GM10847 (cell line): ENCODE measurements around the gene ITGA2.

Experiments used
- POLR2A ChIP-seq: IDR thresholded peaks from 2 replicates; pipeline ENCODE4 v1.6.1; 2011; ENCODE audit not compliant: insufficient read length; ENCODE audit errors: extremely low read depth

ITGA2 gene

DNA sequence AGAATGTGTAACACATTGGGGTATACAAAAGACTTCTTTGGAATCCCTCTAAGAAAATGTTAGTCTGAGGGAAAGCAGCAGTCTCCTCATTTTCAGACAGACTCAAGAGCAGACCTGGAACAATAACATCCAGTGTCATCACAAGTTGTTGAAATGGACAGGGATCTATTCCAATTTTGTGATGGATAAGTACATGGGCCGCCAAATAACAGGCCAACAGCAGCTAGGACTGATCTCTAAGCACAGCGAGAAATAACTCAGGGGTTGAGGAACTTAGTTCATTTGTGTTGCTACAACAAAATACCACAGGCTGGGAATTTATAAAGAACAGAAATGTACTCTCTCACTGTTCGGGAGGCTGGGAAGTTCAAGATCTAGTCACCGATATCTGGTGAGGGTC is 7.6 kb upstream of the ITGA2 start:
- TF ChIP-seq POLR2A = no peak

DNA sequence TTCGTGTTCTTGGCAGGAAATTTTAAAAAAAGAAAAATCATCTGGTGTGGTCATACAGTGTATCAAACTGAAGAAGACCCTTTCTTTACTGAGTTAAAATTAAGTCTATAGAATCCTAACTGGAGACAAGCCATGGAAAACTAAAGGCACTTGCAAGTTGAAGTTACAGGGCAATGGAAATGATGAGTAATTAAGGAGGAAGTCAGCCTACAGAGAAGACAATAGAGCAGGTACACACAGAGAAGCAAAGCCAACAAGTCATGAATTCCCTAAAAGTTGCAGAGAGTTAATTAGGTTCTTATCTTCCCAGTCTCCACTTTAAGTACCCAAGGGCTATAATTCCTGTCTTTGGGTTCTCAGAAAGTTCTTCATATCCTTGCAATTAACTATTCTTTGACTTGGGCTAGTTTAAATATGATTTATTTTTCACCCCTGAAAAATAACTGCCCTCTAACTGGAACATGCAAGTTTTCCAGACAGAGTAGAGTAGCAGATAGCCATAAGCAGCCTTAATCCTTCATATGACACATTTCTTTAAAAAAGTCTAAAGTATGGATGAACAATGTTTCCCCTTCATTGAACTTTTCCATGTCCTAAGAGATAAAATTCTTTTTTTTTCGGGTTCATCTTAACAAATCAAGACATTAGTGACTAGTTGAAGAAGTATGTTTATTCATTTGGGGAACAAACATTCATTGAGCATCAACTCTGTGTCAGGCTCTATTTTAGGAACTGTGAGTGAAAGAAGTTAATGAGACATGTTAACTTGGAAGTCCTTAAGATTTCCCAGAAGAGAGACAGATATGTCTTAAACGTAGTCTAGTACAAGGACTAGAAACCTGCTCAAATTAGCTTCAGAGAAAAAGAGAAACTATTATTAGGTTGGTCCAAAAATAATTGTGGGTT is 5.2 kb upstream of the ITGA2 start:
- no peak for TF ChIP-seq POLR2A

DNA sequence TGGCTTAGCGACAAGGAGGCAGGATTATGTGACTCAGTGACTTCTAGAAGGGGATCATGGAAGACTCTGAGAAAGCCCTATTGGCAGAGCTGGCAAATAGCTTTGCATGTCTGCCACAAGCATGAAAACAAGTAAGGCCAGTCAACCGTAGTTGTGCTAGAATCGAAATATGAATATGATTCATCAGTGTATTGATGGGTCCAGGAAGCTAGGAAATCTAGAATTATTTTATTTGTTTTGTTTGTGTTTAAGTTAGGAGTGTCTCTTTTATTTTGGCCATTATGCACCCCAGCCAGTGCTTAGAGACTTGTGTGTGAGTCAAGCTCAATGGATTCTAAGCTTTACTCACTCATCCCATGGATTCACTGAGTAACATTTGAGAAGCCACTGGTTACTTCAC is 3.8 kb upstream of the ITGA2 start:
- no peak for TF ChIP-seq POLR2A

DNA sequence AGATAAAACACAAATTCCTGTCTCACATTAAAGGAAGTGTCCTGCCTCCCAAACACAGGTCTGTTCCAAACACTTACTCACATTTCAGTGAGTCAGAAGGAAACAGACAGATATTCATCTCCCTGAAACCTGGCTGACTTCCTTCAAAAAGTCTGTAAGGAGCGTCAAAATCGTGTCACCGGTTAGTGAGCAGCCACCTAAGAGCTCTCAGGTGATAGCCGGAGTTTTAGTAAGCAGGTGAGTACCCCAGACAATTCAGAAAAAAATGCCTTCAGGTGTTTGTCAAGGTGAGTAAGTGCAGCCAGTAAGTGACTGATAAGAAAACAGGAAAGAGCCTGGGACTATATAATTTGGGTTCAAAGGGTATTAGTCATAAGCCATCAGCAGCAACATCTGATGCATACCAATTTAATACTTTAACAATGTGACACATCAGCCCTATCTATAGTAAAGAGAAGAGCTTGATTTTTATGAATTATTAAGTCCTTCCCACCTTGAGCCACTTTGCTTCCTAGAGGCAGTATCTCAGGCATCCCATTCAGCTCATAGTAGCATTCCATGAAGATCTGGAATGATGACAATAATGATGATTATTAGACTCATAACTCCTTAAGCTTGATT is 1.3 kb upstream of the ITGA2 start:
- no peak for TF ChIP-seq POLR2A

DNA sequence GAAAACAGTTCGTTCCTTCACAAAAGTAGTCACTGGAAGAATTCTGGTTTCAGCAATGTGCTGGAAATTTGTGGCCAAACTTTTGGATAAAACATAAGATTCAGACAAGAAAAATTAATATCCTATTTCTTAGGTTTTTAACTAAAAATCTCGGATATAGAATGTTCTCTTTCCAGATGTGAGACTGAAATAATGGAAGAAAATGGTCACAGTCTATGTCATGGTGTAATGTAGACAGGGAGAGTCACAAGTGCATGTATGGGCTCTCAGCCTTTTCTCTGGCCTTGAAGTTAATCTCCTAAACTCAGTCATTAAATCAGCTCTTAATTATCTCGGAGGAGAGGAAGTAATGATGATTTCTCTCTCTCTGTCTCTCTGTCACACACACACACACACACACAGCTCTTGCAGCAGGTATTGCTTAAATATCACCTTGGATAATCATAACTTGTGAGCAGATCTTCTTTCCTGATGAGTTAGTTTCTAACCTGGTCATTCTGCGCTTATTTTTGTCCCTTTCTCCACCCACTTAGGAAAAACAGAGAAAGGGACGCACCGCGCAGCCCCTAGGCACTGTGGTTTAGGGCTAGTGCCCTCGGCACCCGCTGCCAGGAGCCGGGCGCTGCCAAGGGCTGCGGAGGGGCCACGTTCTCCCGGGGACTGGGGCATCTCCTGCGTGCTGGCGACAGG is 672 bp upstream of the ITGA2 start:
- no peak for TF ChIP-seq POLR2A

DNA sequence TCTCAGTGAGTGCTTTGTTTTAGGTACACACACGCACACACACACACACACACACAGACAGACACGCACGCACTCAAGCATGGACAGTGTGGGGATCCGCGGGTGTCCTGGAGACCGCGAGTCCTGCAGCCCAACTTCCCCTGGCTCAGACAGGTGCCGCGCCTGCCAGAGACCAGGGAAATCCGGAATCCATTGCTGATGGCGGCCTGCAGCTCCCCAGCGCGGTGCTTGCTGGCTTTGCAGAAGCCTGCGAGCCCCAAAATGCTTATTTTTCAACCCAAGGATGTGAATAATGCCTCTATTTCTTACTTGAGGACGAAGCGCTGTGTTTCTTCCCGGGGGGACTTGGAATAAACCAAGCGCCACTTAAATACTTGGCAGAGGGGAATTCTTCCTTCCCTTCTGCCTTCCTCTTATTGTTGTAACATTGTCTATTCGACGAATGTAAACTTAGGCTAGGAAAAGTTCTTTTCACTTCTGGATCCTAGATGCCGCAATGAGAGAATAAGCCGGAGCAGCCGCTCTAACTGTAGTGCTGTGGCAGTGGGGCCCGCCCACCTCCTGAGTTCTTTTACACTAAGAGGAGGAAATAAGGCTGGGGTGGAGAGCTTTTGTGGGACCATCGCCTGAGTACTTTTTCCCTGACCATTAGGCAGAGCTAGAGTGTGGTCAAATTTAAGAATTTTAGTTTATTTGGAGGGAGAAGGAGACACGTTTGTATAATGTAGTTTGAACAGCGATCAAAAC is 802 bp downstream of the ITGA2 start:
- no peak for TF ChIP-seq POLR2A

DNA sequence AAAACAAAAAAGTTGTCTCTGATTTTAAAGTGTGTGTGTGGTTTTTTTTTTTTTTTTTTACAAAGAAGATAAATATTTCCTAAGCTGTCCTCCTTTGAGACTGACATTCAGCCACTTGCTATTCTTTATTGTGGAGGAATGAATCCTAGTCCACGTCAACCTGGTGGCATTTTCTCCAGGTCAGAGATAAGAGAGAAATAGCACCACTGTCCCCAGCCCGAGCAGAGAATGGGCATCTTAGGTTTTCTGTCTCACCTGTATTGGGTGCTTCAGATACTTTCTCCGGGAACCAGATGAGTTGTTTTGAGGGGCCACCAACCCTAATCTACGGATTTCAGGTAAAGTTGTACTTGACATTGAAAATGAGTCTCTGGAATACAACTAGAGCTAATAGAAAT is 1.4 kb downstream of the ITGA2 start:
- TF ChIP-seq POLR2A = no peak

DNA sequence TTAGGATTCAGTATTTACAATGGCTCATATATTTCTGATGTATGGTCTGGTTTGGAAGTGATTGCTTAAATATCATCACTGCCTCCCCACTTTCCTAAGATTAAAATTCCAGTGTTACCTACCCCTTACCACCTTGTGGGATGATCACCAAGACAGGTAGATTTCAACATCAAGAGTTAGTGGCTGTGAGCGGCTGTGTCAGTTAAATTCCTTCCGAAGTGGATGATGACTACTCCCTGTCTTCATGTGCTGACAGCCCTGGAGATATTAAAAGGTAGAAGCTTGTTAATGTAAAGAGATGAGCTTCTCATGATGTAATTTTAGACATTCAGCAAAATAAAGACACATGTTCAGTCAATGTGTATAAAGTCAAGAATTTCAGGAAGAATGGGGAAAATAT is 4.2 kb downstream of the ITGA2 start:
- TF ChIP-seq POLR2A = no peak

DNA sequence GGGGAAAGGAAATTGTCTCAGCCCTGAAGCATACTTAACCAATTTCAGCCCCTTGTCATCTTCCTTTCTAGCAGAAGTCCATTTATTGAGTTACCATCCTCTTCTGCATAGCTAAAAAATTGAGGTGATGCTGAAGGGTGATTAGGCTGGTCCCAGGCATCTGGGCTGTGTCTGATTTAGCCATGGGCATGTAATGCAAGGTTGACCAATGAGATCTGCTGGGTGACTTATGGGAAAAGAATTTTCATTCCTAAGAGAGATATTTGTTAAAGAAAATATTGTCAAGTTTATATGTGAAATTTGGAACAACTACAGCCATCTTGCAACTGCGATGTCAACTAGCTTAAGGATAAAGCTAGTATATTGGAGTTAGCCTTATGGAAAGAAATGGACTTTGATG is 5.1 kb downstream of the ITGA2 start:
- no peak for TF ChIP-seq POLR2A

DNA sequence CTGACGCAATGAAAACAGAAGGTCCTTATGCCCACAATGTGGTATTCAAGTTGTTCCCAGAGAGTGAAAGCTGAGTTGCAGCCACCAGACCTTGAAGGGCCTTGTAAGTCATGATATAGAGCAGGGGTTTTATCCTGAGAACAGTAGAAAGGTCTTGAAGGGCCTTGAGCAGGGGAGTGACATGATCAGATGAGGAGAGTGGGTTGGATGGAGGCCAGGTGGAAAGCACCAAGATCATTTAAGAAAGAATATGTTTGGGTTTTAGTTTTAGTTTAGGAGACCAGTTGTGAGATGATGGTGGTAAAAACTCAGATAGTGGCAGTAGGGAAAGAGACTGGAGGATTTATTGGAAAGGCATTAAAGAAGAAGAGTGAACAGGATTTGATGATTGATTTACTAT is 5.9 kb downstream of the ITGA2 start:
- no peak for TF ChIP-seq POLR2A

DNA sequence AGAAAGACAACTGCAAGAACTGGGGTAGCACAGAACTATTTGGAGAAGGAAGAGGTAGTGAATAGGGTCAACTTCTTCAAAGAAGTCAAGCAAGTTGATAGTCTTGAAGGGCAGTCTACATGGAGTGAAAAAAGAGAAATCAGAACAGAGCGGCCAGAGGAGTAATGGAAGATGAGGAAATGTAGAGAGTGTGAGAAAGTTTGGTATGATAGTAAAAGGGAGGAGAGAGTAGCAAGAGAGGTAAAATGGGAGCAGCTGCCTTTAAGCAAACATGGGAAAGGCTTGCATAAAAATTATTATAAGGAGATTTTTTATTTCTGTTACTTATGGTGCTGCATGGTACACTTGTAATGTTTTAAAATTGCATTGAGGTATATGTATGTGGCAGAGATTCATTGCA is 6.8 kb downstream of the ITGA2 start:
- TF ChIP-seq POLR2A = no peak

DNA sequence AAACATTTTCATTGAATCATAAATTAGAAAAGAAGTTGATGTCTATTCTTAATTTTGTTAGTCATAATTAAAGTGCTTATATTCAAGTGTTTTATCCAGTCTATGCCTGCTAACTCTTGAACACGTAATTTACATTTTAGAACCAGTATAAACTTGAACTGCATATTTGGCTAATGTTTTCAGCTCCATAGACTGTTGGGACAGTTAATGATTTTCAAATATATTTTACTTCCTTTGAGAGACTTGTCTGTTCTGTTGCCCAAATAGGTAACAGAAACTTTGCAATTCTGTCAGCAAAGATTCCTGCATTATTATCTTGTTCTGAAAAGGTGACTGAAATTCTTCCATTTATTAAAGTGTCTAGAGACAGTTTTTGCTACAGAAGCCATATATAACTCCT is 7.8 kb downstream of the ITGA2 start:
- TF ChIP-seq POLR2A = no peak

DNA sequence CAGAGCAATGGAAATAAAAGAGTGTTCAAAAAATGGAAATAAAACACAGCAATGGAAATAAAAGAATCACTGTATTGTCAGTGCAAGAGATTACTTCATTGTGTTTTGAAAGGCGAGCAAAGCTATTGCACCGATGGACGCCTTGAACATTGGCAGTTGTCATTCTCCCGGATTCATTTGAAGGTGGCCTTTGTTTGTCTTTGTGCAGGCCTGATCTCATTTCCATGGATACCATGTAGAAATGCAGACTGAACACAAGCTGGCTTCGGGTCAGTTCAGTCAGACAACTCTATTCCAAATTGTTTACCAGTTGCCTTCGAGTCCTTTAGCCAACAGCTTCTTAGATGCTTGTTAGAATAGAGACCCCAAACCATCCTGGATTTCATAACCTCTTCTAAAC is 8.3 kb downstream of the ITGA2 start:
- no peak for TF ChIP-seq POLR2A

DNA sequence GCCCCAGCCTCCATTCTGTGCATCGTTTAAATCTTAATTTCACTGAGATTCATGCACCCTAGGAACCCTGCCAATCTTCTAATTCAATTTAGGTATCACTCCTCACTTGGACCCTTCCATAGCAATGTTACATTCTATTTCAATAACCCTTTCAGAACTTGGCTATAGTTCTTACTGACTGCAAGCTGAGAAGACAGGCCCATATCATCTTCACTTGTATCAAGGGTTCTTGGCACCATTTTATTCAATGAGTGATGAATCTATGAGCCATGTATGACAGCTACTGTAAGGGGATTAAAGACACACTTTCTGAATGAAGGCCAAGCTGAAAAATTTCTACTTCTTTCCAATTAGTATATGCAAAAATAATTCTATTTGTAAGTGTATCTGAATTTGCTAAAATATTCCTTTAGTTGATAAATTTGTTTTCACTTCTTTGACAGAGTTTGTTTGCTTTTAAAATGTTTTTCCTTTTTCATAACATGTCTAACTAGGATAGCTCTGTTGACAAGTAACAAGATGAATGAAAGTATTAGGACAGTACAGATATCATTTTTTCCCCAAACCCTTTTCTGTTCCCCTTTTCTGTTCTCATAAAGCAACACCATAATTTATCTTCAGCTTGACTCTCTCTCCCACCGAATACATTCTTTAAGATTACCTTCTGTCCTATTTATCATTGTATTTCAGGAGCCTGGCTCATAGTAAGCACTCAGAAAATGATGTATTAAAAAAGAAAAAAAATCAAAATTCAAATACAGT is 9.6 kb downstream of the ITGA2 start:
- TF ChIP-seq POLR2A = no peak
